Activated gamma-delta T cell treated with anti-CD3 and anti-CD28 coated beads, Interleukin-2, amount 50 U/mL, for 16 hours (primary cell): ENCODE measurements around the gene TIMP4.

ENCODE experiments used
- DNase-seq: peaks from one replicate; pipeline ENCODE4 v3.0.0-alpha.2; 2020; ENCODE audit warnings: low read depth

Gene TIMP4

DNA sequence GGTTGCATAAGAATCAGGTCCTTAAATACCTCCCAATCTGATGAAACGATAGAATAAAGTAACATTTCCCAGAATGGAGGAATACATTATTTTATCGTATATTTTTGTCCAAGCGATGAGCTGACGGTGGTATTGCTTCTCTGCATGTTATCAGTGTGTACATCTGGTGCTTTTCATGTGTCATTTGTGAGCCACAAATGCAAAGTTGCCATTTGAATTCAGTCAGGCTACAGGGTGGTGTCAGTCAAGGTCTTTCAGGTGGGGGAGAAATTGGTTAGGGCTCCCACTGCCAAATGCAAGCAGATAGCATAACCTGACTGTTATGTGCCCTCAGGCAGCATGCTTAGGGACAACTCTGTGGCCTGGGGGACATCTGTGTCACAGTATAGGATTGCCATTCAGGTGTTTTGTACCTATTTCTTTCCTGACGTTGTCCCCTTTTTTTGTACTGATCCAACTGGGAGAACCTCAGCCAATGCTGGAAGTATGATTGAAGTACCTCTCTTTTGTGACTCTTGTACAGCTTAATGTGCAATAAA, 26.5 kb upstream of the TIMP4 start:
- no peak for DNase-seq

DNA sequence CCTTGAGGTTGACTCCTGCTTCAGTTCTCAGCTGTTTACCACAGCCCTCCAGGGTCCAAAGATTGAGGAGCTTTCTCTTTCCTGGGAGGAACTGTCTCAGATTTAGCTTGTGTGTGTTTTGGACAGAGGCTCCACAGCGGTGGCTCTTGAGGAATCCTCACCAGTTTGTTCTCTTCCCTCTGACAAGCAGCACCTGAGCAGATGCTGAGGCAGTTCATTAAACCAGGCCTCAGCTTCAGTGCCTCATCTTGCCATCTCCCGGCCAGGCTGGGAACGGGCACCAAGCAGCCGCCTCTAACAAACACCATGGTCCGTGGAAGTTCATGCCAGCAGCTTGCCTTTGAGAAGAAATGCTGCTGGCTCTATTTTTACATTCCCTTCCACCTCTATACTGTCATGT, 25.8 kb upstream of the TIMP4 start:
- no peak for DNase-seq

DNA sequence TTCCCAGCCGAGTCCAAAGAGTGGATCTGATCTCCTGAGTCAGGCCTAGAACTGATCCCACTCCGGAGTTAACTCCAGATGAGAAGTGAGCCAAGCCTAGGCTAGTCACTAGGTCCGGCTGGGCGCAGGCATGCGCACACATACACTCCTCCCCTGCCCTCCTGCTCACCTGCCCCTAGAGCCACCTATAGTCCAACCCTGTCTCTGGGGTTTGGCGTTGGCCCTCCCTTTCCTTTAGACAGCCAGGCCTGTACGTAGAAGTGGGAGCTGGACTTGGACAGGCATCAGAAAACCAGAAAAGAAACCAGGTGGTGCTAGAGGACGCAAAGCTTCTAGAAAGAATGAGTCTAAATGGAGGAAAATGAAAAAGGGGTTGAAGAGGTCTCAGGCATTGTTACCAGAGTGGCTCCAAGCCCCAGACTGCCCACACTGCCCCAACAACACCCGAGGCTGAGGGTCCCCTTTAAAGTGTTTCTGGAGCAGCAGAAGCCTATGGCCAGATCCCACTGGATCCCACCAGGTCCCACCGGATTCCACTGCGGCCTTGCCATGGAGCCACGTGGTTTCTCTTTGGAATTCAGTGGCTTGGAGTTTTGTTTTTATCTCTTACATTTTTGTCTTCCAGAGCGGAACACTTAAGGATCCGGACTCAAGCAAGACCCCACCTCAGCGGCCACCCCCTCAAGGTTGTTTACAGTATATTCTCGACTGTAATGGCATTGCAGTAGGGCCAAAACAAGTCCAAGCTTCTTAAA, 24.2 kb upstream of the TIMP4 start:
- DNase-seq, result no peak

DNA sequence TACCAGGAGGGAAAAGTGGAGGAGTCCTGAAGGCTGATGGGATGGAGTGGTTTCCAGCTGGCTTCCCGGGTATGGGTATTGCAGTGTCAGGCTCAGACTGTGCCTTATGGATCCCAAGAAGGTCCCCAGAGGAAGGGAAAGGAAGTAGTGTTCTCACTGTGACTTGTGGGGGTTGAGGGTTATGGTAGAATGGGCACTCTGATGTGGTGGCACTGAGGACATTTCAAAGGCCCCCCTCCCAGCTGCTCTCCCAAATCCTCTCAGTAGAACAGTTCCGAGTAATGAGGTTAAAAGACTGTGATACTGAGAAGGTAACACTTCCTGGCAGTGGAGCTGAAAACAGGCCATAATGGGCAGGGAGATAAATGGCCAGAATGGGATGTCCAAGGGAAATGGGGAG, 23.1 kb upstream of the TIMP4 start:
- no peak for DNase-seq

DNA sequence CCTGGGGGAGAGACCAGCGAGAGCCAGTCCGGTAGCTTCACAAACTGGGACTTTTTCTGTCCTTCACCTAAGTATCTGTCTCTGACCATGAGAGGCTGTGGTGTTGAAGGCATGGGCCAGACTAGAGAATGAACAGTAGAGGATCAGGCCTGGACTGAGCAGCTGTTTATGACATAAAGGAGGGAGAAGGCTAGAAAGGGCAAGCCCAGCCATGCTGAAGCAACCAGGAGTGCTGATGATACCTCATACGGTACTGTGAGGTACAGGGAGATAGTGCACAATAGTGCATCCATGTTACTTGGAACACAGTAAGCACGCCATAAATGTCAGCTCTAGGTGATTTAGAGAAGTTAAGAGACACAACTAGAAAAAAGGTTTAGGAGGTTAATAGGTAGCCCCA, 22.6 kb upstream of the TIMP4 start:
- no peak for DNase-seq

DNA sequence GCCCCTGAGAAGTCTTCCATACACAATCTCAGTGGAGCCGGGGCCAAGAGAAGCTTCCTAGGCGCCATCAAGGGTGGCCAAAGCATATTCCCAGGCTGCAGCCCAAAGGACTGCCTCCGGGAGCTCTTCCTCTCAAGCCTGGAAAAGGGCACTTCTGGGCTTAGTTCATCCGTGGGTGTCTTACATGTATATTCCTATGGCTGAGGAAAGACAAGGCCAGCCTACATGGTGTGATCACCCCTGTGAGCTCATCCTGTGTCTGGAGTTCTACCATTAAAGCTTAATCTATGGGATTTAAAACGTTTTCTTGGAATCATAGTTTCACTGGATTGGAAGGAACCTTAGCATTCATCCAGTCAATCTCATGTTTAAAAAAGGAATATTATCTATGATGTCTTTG, 21.9 kb upstream of the TIMP4 start:
- no peak for DNase-seq

DNA sequence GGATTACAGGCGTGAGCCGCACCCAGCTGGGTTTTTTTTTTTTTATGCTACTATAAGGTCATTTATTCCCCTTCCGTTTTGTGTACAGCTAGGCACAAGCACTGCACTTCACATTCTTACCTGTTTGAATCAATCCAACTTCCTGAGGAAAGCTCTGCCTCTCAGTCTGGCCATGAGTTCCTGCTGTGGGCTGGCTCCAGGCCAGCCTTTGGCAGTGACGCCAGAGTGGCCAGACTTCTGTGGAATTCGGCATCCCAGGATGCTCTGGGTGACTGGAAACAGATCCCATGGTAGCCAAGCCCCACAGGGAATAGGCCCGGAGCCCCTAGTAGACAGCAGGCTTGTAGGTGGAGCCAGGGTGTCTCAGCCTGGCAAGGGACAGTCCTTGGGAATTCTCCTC, 21.5 kb upstream of the TIMP4 start:
- no peak for DNase-seq

DNA sequence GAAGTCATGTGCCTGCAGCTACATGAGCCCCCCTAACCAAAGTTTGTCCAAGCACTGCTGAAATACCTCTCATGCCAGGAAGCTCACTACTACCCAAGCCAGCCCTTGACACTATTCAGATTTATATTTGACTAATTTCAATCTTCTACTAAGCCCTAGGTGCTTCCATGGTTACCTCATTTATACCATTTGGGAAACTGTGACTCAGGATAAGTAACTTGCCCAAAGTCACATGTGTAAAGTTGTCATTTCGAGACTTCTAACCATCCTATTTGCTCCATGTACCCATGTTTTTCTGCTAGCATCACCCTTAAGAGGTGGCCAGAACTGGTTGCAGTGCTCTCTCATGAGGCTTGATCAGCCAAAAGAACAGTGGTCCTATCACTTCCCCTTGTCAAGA, 20.7 kb upstream of the TIMP4 start:
- no peak for DNase-seq

DNA sequence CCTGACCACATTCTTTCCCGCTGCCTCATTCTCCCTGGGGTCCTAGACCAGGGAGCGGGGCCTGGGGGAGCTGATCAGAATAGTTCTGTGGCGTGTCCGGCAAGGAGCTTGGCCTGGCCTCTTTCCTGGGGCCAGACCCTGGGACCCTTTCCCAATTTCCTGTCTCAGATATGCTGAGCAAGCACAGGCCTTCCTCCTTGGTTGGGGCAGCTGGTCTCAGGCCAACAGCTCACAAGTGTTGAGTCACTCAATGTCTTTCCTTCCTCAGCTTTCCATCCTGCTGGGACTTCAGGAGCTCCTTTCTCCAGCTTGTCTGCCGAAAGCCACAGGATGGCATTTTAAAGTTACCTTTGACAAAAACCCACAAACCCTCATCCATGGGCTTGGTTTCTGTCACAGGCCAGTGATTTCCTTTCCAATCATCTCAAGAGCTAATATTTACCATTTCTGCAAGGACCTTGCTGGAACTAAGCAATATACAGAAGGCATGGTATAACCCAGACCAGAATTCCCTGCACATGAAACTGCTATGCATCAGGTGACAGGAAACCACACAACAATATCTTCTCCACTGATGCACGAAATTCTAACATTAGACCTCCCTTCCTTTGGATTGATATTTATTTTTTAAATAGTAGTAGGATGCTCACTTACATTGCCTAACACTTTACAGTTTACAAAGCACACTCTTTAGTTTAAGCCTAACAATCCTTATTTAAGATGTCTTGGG, 19.5 kb upstream of the TIMP4 start:
- no peak for DNase-seq

DNA sequence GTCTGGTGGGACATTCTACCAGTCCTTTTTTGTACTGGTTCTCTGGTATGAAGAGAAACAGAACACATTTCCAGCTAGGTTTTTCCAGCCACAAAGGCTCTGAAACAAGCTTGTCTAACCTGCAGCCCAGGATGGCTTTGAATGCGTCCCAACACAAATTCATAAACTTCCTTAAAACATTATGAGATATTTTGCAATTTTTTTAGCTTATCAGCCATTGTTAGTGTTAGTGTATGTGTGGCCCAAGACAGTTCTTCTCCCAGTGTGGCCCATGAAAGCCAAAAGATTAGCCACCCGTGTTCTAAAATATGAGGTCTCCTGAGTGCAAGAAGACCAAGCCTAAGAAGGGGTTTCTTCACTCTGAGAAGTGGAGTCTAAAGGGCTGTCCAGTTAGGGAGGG, 18.4 kb upstream of the TIMP4 start:
- DNase-seq, result no peak

DNA sequence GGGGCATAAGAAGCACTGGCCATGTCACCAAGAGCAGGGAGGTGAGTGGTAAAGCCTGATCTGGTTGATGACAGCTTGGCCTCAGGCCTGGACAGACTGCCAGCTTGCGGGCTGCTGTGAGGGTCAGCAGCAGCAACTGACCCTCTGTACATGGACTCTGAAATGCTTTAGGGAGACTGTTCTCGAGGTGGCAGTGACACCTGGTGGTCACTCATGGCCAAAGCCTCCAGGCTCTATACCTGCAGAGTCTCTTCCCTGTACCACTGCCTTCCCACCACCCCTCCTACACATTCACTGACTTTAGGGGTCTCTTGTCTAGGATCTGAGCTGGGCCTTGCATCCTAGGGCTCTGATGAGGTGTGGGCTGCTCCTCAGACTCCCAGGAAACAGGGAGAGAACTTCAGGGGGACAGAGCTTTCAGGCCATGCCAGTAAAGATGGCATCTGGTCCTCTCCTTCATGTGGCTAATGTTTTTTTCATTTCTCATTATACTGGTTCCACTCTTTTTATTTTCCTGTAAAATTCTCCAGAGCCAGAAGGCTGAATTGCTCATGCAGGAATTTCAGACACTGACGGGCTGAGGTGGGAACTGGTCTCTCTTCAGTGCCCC, 17.2 kb upstream of the TIMP4 start:
- DNase-seq, result no peak

DNA sequence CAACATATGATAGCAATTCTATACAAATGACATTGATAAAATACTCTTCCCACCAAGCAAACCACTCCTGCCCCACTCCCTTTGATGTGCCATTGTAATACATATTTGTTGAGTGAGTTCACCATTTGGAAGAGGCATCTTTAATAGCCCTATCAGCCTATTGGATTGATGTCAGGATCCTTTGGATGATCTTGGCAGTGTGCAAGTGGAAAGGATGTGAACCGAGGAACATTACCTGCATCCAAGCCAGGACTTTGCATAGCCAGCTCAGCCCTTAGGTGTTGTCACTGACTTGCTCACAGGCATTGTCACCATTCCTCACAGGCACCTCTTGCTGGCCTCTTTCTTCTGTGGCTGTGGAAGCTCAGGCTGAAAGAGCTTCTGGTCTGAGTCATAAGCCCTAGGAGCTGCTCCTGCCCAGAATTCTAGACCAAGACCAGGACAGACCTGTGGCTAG, 16.5 kb upstream of the TIMP4 start:
- DNase-seq, result no peak

DNA sequence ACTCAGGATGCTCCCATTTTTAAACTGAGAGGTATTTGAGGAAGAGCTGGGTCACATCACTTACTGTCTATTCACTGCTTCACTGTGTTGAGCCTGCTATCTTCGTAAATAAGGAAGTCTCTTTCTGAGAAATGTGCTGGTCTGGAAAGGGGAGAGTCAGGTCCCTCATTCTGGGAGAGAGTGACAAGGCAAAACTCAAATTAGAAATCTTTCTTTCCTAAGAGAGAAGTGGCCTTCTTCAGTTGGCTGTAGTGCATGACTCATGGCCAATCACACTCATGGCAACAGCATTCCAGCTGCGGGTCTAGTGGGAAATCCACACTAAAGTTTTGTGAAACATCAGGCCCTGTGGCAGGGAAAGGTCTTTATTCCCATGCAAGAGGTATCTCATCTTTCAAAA, 11.5 kb upstream of the TIMP4 start:
- DNase-seq, result no peak

DNA sequence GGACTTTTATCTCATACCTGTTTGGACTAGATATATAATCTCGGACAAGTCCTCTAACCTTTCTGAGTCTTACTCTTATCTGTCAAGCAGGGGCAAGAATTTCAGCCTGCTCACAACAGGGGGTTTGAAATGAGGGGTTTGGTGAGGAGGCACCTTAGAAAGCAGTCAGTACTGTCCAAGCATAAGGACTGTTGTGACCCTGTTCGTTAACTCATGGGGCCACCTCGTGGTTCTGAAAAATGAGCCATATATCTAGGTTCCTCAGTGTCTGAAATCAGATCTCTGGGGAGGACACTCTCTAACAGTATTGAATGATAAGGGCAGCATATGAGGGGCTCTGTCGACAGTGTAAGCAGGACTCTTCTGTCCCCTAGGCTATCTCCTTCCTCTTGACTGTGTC, 7.2 kb upstream of the TIMP4 start:
- no peak for DNase-seq

DNA sequence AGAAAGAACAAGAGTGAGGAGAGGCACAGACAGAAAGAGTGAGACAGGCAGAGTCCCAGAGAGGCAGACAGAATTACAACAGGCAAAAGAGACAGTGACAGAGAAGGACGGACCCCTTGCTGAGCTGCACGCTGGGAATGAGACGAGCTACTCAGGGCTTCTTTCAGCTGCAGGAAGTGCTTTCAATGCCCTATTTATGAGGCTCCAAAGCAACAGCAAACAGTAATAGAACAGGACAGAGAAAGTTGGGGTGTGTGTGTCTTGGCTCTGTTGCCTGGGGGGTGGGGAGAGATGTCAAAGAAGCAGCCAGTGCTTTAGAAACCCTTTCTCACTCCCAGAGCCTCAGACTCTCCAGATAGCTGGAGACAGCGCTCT, 502 bp upstream of the TIMP4 start:
- DNase-seq, result no peak

DNA sequence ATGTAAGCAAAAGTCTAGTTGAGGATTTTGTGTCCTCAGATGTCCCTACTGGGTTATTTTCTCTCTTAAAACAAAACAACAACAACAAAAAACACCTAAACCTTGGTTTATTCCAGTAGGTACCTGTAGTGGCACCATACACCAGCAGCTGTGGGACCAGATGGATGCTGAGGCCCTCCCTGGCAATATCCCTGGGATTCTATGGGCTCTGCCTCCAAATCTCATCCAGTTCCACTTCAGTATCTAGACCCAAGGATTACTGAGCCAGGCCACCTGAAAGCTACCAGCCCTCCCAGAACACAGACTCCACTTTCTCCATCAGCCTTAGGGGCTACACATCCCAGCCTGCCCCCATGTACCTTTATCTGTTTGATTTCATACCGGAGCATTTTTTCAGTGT, 1.7 kb downstream of the TIMP4 start:
- no peak for DNase-seq

DNA sequence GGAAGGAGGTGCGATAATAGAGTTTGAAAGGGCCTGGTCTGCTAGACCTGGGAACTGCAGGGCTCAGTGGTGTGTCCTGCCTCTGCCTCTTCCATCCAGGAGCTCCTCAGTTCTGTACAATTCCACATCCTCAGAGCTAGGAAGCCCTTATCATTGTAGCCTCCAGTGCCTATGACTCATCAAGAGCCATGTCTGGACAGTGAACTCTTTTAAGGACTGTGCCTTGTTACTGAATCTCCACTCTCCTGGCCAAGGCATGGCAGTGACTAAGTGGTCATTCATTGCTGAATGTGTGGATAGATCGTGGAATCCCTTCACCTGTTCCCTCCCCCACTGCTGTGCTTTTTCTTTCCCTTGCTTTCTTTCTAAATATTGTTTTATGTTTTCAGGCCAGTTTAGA, 2.9 kb downstream of the TIMP4 start:
- no peak for DNase-seq

DNA sequence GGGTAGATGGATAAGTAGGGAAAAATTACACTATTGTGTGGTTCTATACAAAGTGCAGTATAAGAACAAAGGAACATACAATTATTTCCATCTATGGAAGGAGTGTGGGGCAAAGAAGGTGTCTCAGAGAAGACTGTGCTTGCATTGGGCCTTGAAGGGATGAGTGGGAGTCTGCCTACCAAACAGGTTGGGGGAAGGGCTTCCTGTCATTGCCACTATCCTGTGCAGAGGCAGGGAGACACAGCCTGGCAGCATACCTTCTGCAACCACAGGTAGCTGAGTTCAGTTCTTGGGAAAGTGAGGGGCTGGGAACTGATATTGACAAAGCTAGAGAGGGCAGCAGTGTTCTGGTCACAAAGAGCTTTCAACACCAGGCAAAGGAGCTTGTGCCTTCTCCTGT, 3.4 kb downstream of the TIMP4 start:
- no peak for DNase-seq

DNA sequence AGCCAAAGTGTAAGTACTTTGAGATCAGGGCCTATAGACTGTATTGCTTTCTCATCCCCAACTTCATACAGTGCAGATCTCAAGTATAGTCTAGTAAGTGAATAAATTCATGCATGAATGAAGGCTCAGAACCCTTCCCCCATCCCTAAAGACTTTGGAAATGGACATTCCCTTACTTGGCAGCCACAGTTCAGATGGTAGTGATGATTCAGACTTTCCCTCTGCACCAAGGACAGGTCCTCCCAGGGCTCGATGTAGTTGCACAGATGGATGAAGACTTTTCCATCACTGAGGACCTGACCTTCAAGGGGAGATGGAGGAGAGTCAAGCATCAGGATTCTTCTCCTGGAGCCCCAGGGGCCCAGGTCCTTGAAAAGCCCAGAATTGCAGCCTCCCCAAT, 4.6 kb downstream of the TIMP4 start:
- no peak for DNase-seq

DNA sequence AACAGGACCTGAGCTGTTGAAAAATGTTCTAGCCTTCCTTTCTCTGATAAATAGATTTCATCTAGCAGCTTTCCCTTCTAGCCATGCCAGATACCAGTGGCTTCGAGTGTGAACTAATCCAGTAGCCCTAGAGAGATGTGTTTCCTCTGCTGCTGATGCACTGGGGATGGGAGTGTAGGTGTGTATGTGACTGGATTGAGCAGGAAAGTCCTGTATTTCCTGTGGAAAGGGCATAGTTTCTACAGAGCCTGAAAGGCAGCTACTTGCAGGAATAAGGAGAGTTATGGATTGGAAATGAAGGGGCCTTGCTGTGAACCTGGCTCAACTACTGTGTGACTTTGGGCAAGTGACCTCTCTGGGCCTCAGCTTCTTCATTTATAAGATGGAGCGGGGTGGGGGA, 8.6 kb downstream of the TIMP4 start:
- no peak for DNase-seq

DNA sequence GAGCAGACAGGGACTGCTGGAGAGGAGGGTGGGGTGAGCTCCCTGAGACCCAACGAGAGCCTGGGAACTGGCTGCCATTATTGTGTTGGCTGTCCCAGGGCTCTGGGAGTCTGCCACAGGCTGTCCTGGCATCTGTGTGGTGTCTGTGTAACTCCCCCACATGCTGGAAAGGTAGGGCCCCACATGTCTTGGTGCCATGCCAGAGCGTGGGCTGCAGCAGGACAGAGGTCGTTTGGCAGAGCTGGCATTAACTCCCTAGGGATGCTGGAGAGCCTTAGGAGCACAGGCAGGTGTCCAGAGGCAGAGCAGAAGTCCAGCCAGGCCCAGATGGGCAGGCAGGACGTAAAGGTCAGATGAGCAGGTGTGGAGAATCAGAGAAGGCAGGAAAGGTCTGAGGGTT, 9.7 kb downstream of the TIMP4 start:
- no peak for DNase-seq

DNA sequence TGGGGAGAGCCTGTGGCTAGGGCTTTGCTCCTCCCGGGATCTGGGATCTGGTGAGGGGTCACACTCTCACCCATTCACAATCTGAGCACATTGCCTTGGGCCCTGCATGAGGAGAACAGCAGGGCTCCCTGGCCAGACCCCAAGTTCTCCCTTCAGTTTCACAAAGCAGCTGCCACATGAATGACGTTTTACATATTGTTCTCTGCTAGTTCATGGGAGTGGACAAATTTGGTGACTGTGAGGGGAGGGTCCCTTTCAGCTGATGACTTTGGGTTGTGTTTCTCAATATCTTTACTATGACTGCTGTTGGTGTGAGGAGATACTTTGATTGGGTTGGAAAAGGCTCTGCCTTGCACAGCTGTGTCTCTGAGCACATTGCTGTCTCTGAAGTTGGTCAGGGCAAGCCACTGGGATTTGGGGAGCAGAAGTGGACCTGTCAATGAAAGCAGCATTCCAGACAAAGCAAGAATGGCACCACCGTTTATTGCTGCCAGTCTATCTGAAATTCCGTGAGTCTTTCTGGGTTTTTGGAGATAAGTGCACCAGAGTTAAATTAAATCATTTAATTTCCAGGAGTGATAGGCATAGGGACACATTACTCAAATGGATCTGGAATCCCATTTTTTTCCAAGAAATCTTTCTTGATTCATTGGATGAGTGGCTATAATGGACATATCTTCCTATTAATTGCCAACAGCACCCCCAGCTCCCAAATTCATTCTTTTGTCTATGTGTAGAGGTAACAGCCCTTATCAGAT, 10.3 kb downstream of the TIMP4 start:
- DNase-seq, result no peak
